Transverse colon (tissue), 4 donors: Measurements from ENCODE around the gene ZFX.

Experiments
- EP300 ChIP-seq: sonication (generic); formaldehyde crosslinking; IDR thresholded peaks from one replicate; pipeline ENCODE4 v1.6.1; 2017; ENCODE audit warnings: antibody characterized with exemption, low read depth
- POLR2A ChIP-seq: fragments of 450-650 bp; IDR thresholded peaks from one replicate; pipeline ENCODE4 v1.6.1; 2016; ENCODE audit warnings: antibody characterized with exemption, mild to moderate bottlenecking, moderate library complexity
- POLR2AphosphoS5 ChIP-seq, 3 donors: sonication (generic); formaldehyde crosslinking; IDR thresholded peaks; one replicate each; pipeline ENCODE4 v1.6.1; 2016; ENCODE audit warnings: antibody characterized with exemption in 3 of 3
- TF ChIP-seq, protein P1 (sequence below), 5 experiments: fragments of 200-600 bp in 3 of 5; fragments of 450-650 bp in 2 of 5; sonication (generic) in 3 of 5; IDR thresholded peaks; 1 replicate in 2 of 5; 2 replicates in 3 of 5; pipeline ENCODE4 v1.5.1; 2016 to 2017; ENCODE audit warnings: antibody characterized with exemption in 5 of 5, inconsistent platforms in 3 of 5, mild to moderate bottlenecking in 2 of 5, moderate library complexity in 1 of 5

DNA sequence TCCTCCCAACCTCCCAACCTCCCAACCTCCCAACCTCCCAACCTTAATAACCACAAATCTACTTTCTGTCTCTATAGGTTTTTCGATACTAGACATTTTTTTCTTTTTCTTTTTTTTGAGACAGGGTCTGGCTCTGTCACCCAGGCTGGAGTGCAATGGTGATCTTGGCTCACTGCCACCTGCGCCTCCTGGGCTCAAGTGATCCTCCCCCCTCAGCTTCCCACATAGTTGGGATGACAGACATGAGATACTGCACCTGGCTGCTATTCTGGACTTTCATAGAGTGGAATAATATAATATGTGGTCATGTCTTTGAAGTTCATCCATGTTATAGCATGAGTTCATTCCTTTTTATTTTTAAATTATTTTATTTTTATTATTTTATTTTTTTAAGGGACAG lies 39.5 kb upstream of the ZFX start:
- no peak for TF ChIP-seq EP300
- TF ChIP-seq, protein P1, sequence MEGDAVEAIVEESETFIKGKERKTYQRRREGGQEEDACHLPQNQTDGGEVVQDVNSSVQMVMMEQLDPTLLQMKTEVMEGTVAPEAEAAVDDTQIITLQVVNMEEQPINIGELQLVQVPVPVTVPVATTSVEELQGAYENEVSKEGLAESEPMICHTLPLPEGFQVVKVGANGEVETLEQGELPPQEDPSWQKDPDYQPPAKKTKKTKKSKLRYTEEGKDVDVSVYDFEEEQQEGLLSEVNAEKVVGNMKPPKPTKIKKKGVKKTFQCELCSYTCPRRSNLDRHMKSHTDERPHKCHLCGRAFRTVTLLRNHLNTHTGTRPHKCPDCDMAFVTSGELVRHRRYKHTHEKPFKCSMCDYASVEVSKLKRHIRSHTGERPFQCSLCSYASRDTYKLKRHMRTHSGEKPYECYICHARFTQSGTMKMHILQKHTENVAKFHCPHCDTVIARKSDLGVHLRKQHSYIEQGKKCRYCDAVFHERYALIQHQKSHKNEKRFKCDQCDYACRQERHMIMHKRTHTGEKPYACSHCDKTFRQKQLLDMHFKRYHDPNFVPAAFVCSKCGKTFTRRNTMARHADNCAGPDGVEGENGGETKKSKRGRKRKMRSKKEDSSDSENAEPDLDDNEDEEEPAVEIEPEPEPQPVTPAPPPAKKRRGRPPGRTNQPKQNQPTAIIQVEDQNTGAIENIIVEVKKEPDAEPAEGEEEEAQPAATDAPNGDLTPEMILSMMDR (IDR thresholded peaks at IDR 0.05), result no peak
- TF ChIP-seq POLR2AphosphoS5 (IDR thresholded peaks at IDR 0.05), result no peak
- no peak for TF ChIP-seq POLR2A
